DMS153 (cell line): Measurements from ENCODE around the gene CALCR.
"Not testable (repeated sequence)": the region's sequence is repeated elsewhere in the genome, so short reads cannot be mapped to it uniquely, and the experiment has no call there.

Experiments
- DNase-seq: peaks from one replicate; lab custom pipeline; 2025; lab: John Stamatoyannopoulos, UW

Gene CALCR

GRCh38 chr7:93562106-93562505 is 12.4 kb downstream of the CALCR start:
- DNase-seq, result no peak

GRCh38 chr7:93559639-93560491 is 14.7 kb downstream of the CALCR start:
- DNase-seq, result no peak

GRCh38 chr7:93558705-93559614 is 15.6 kb downstream of the CALCR start:
- DNase-seq, result no peak

- no peak for DNase-seq
Measured at GRCh38 chr7:93551931-93552330, 22.6 kb downstream of the CALCR start.

- no peak for DNase-seq
Measured at GRCh38 chr7:93551063-93551895, 23.2 kb downstream of the CALCR start.

- DNase-seq, result no peak
Measured at GRCh38 chr7:93547716-93548115, 26.8 kb downstream of the CALCR start.

- DNase-seq, result no peak
Measured at GRCh38 chr7:93544691-93545090, 29.8 kb downstream of the CALCR start.

GRCh38 chr7:93538061-93538460 is 36.5 kb downstream of the CALCR start:
- DNase-seq, result no peak

- no peak for DNase-seq
Measured at GRCh38 chr7:93535616-93536015, 38.9 kb downstream of the CALCR start.

- no peak for DNase-seq
Measured at GRCh38 chr7:93530701-93531100, 43.8 kb downstream of the CALCR start.

GRCh38 chr7:93516834-93517233 is 57.7 kb downstream of the CALCR start:
- DNase-seq, result no peak

GRCh38 chr7:93515144-93515543 is 59.4 kb downstream of the CALCR start:
- DNase-seq, result no peak

- no peak for DNase-seq
Measured at GRCh38 chr7:93509303-93509702, 65.2 kb downstream of the CALCR start.

- no peak for DNase-seq
Measured at GRCh38 chr7:93503088-93503487, 71.4 kb downstream of the CALCR start.

- DNase-seq, result not testable (repeated sequence)
Measured at GRCh38 chr7:93491860-93492259, 82.7 kb downstream of the CALCR start.

- no peak for DNase-seq
Measured at GRCh38 chr7:93476491-93477344, 97.8 kb downstream of the CALCR start.

GRCh38 chr7:93475811-93476210 is 98.7 kb downstream of the CALCR start:
- no peak for DNase-seq

- no peak for DNase-seq
Measured at GRCh38 chr7:93471456-93471855, 103.1 kb downstream of the CALCR start.

GRCh38 chr7:93463764-93464163 is 110.8 kb downstream of the CALCR start:
- no peak for DNase-seq

GRCh38 chr7:93461350-93461749 is 113.2 kb downstream of the CALCR start:
- peak; percentile 23 for DNase-seq

GRCh38 chr7:93453262-93453661 is 121.3 kb downstream of the CALCR start:
- no peak for DNase-seq
